Ishikawa (cell line): ENCODE measurements around the gene OAS3.

Source experiments
- CEBPB ChIP-seq: IDR thresholded peaks from 2 replicates; pipeline ENCODE4 v1.6.1; 2012
- CREB1 ChIP-seq: IDR thresholded peaks from 2 replicates; pipeline ENCODE4 v1.6.1; 2012; ENCODE audit warnings: low read depth
- EGR1 ChIP-seq: IDR thresholded peaks from 2 replicates; pipeline ENCODE4 v1.6.1; 2012
- EP300 ChIP-seq: IDR thresholded peaks from 2 replicates; pipeline ENCODE4 v1.6.1; 2012; ENCODE audit warnings: borderline replicate concordance
- FOXM1 ChIP-seq: IDR thresholded peaks from 2 replicates; pipeline ENCODE4 v1.6.1; 2012; ENCODE audit warnings: low read depth, borderline replicate concordance
- MAX ChIP-seq: IDR thresholded peaks from 2 replicates; pipeline ENCODE4 v1.6.1; 2012
- NFIC ChIP-seq: IDR thresholded peaks from 2 replicates; pipeline ENCODE4 v1.6.1; 2012
- RAD21 ChIP-seq: IDR thresholded peaks from 2 replicates; pipeline ENCODE4 v1.6.1; 2012; ENCODE audit warnings: low read depth
- REST ChIP-seq: IDR thresholded peaks from 2 replicates; pipeline ENCODE4 v1.6.1; 2012; ENCODE audit warnings: low read depth, mild to moderate bottlenecking
- TAF1 ChIP-seq: IDR thresholded peaks from 2 replicates; pipeline ENCODE4 v1.6.1; 2012; ENCODE audit warnings: low read depth, mild to moderate bottlenecking
- TCF12 ChIP-seq: IDR thresholded peaks from 2 replicates; pipeline ENCODE4 v1.6.1; 2012; ENCODE audit warnings: low read depth
- TEAD4 ChIP-seq: IDR thresholded peaks from 2 replicates; pipeline ENCODE4 v1.6.1; 2012
- USF1 ChIP-seq: IDR thresholded peaks from 2 replicates; pipeline ENCODE4 v1.6.1; 2012
- YY1 ChIP-seq: IDR thresholded peaks from 2 replicates; pipeline ENCODE4 v1.6.1; 2012; ENCODE audit warnings: low read depth
- ZBTB7A ChIP-seq: IDR thresholded peaks from 2 replicates; pipeline ENCODE4 v1.6.1; 2012; ENCODE audit warnings: low read depth

The OAS3 gene

GRCh38 chr12:112950701-112951100 is 12.4 kb downstream of the OAS3 start:
- TF ChIP-seq MAX (no peak), RAD21 (no peak), TCF12 (no peak), ZBTB7A (no peak), YY1 (no peak), CEBPB (no peak), NFIC (no peak), EP300 (no peak), REST (no peak), EGR1 (no peak), TEAD4 (no peak)

GRCh38 chr12:112961074-112961473 is 22.8 kb downstream of the OAS3 start:
- TF ChIP-seq CREB1: no peak
- TF ChIP-seq REST: no peak
- no peak for TF ChIP-seq MAX
- no peak for TF ChIP-seq EP300
- TF ChIP-seq YY1: no peak
- no peak for TF ChIP-seq NFIC
- no peak for TF ChIP-seq TAF1
- TF ChIP-seq RAD21: no peak
- TF ChIP-seq EGR1: no peak
- TF ChIP-seq CEBPB: no peak
- TF ChIP-seq TCF12: no peak
- no peak for TF ChIP-seq TEAD4
- TF ChIP-seq USF1: no peak
- no peak for TF ChIP-seq FOXM1

GRCh38 chr12:112961536-112961935 is 23.3 kb downstream of the OAS3 start:
- TF ChIP-seq CREB1 (no peak), NFIC (no peak), RAD21 (no peak), FOXM1 (no peak), TAF1 (no peak), TEAD4 (no peak), TCF12 (no peak)

- TF ChIP-seq CEBPB: no peak
- TF ChIP-seq ZBTB7A: no peak
- no peak for TF ChIP-seq USF1
- TF ChIP-seq TCF12: no peak
- TF ChIP-seq RAD21: no peak
- TF ChIP-seq EP300: no peak
- no peak for TF ChIP-seq CREB1
- no peak for TF ChIP-seq TAF1
- TF ChIP-seq TEAD4: no peak
- TF ChIP-seq NFIC: no peak
- no peak for TF ChIP-seq REST
- no peak for TF ChIP-seq MAX
These were observed 24.3 kb downstream of the OAS3 start for GRCh38 chr12:112962561-112962960.

- no peak for TF ChIP-seq CEBPB
- TF ChIP-seq USF1: no peak
- no peak for TF ChIP-seq YY1
- no peak for TF ChIP-seq TAF1
- no peak for TF ChIP-seq TEAD4
- TF ChIP-seq TCF12: no peak
- no peak for TF ChIP-seq EP300
- no peak for TF ChIP-seq REST
- TF ChIP-seq ZBTB7A: no peak
- no peak for TF ChIP-seq CREB1
- no peak for TF ChIP-seq FOXM1
- TF ChIP-seq NFIC: no peak
These were observed 25.1 kb downstream of the OAS3 start for GRCh38 chr12:112963227-112963861.
